K562 (cell line): Measurements from ENCODE around the gene FAM149A. TPM values are rescaled to one million over a fixed set of nuclear protein-coding genes. Genes with fewer than 3 reads are reported as not detected.
A peak's percentile ranks its signal among the peaks of the same experiment; 100 is the strongest.

Experiments
- CHD2 ChIP-seq: IDR thresholded peaks from 2 replicates; pipeline ENCODE4 v1.6.1; 2011; ENCODE audit warnings: low read depth, low read length
- DACH1 ChIP-seq: fragments of 450-650 bp; IDR thresholded peaks from 2 replicates; pipeline ENCODE4 v1.6.1; 2018; ENCODE audit not compliant: partially characterized antibody
- EP400 ChIP-seq: fragments of 450-650 bp; IDR thresholded peaks from 2 replicates; pipeline ENCODE4 v1.6.1; 2017; ENCODE audit warnings: antibody characterized with exemption, mild to moderate bottlenecking, moderate library complexity
- FOXJ3 ChIP-seq: sonication (generic); formaldehyde crosslinking; IDR thresholded peaks from 2 replicates; pipeline ENCODE4 v1.4.0; 2020; ENCODE audit warnings: mild to moderate bottlenecking, missing genetic modification reagents
- GATAD2A ChIP-seq: fragments of 450-650 bp; IDR thresholded peaks from 2 replicates; pipeline ENCODE4 v1.6.1; 2017
- HCFC1 ChIP-seq: IDR thresholded peaks from 2 replicates; pipeline ENCODE4 v1.6.1; 2012; ENCODE audit warnings: low read depth, low read length, improper control_type of control experiment
- MBD2 ChIP-seq: sonication (generic); IDR thresholded peaks from 2 replicates; pipeline ENCODE4 v1.6.1; 2016; ENCODE audit warnings: low read depth, borderline replicate concordance
- MYBL2 ChIP-seq, 2 experiments: fragments of 450-650 bp in 1 of 2; sonication (generic) in 1 of 2; formaldehyde crosslinking in 1 of 2; IDR thresholded peaks; 2 replicates each; pipeline versions ENCODE4 v1.6.1 to v1.8.1; 2017 to 2022; ENCODE audit warnings: borderline replicate concordance in 1 of 2, inconsistent platforms in 1 of 2, low read depth in 1 of 2, mild to moderate bottlenecking in 1 of 2, missing genetic modification reagents in 1 of 2, moderate library complexity in 1 of 2
- NR4A1 ChIP-seq, 2 experiments: fragments of 250-450 bp in 1 of 2; fragments of 450-650 bp in 1 of 2; sonication (Bioruptor Pico) in 1 of 2; IDR thresholded peaks; 2 replicates each; pipeline versions ENCODE4 v1.4.0 to v1.6.1; 2016 to 2020; ENCODE audit warnings: mild to moderate bottlenecking in 2 of 2, missing compliant biosample characterization in 1 of 2, missing genetic modification characterization in 1 of 2, moderate library complexity in 1 of 2
- SNRNP70 ChIP-seq: fragments of 200-400 bp; formaldehyde crosslinking; optimal IDR thresholded peaks from 2 replicates; pipeline ENCODE3; 2017; ENCODE audit warnings: low read depth, low read length
- SP2 ChIP-seq: IDR thresholded peaks from 2 replicates; pipeline ENCODE4 v1.6.1; 2011; ENCODE audit warnings: mild to moderate bottlenecking, low read depth, low read length, moderate library complexity; ENCODE audit not compliant: poor library complexity, severe bottlenecking; ENCODE audit errors: extremely low read depth
- TEAD1 ChIP-seq, 2 experiments: fragments of 450-650 bp in 1 of 2; sonication (generic) in 1 of 2; formaldehyde crosslinking; IDR thresholded peaks; 2 replicates each; pipeline versions ENCODE4 v1.4.0 to v1.8.0; 2020 to 2022; ENCODE audit warnings: mild to moderate bottlenecking in 2 of 2, missing genetic modification reagents in 1 of 2
- ZBTB2 ChIP-seq: fragments of 450-650 bp; IDR thresholded peaks from 2 replicates; pipeline ENCODE4 v1.6.1; 2016; ENCODE audit warnings: antibody characterized with exemption
- ZC3H8 ChIP-seq: fragments of 450-650 bp; IDR thresholded peaks from 2 replicates; pipeline ENCODE4 v1.6.1; 2017
- ZFX ChIP-seq: sonication (generic); formaldehyde crosslinking; IDR thresholded peaks from 2 replicates; pipeline ENCODE4 v1.8.0; 2022; ENCODE audit warnings: mild to moderate bottlenecking, missing genetic modification reagents, moderate library complexity
- ZKSCAN8 ChIP-seq: fragments of 200-800 bp; sonication (Bioruptor generic); IDR thresholded peaks from 2 replicates; pipeline ENCODE4 v1.6.1; 2016; ENCODE audit warnings: missing genetic modification characterization, missing compliant biosample characterization
- ZNF507 ChIP-seq: conservative IDR thresholded peaks from 2 replicates; pipeline ENCODE4 v1.6.1; 2017; ENCODE audit warnings: missing genetic modification characterization, missing compliant biosample characterization
- ZNF695 ChIP-seq: fragments of 450-650 bp; formaldehyde crosslinking; IDR thresholded peaks from 2 replicates; pipeline ENCODE4 v1.4.0; 2020; ENCODE audit warnings: mild to moderate bottlenecking, moderate library complexity
- ZNF79 ChIP-seq: fragments of 250-450 bp; sonication (Bioruptor Pico); IDR thresholded peaks from 2 replicates; pipeline ENCODE4 v1.4.0; 2020; ENCODE audit warnings: low read depth, mild to moderate bottlenecking, moderate library complexity
- polyA plus RNA-seq, 8 experiments: library from polyadenylated mRNA; depleted of rRNA in 4 of 8; stranded (reverse) in 5 of 8; unstranded in 3 of 8; fragments of >200 nt; fragmentation: Nextera tagmentation in 2 of 8; fragmentation: Illumina TruSeq in 1 of 8; extraction: Ambion mirVana in 2 of 8; extraction: Trizol in 1 of 8; gene quantifications; 2 replicates each; pipeline versions ENCODE4 v1.2.1 to v1.2.3, GENCODE V29; 2011 to 2014; ENCODE audit warnings: inconsistent platforms in 1 of 8, missing spikeins in 1 of 8
- total RNA-seq, 7 experiments: library from RNA; depleted of rRNA in 6 of 7; stranded (reverse); fragments of >200 nt in 6 of 7; fragmentation: Illumina TruSeq in 2 of 7; extraction: Trizol in 2 of 7; gene quantifications; 2 replicates each; pipeline versions ENCODE4 v1.2.1 to v1.2.3, GENCODE V29; 2011 to 2021; ENCODE audit warnings: low replicate concordance in 1 of 7
- TF ChIP-seq, protein P1 (sequence below): fragments of 250-450 bp; sonication (Bioruptor Pico); IDR thresholded peaks from 2 replicates; pipeline ENCODE4 v1.8.0; 2021; ENCODE audit warnings: moderate library complexity, mild to moderate bottlenecking, inconsistent platforms
- TF ChIP-seq, protein P2 (sequence below): sonication (generic); formaldehyde crosslinking; IDR thresholded peaks from 2 replicates; pipeline ENCODE4 v1.9.0; 2022; ENCODE audit warnings: mild to moderate bottlenecking, missing genetic modification reagents

Gene FAM149A
- total and polyA plus RNA-seq, 9 of the 15 experiments (the other 6 are each of a cell fraction or from before 2014, with no cell fraction given) = not detected

- TF ChIP-seq, protein P1, sequence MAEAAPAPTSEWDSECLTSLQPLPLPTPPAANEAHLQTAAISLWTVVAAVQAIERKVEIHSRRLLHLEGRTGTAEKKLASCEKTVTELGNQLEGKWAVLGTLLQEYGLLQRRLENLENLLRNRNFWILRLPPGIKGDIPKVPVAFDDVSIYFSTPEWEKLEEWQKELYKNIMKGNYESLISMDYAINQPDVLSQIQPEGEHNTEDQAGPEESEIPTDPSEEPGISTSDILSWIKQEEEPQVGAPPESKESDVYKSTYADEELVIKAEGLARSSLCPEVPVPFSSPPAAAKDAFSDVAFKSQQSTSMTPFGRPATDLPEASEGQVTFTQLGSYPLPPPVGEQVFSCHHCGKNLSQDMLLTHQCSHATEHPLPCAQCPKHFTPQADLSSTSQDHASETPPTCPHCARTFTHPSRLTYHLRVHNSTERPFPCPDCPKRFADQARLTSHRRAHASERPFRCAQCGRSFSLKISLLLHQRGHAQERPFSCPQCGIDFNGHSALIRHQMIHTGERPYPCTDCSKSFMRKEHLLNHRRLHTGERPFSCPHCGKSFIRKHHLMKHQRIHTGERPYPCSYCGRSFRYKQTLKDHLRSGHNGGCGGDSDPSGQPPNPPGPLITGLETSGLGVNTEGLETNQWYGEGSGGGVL (CRISPR knock-in tag) = no peak
- TF ChIP-seq CHD2 (no peak), ZNF695 (CRISPR knock-in tag) (no peak), FOXJ3 (CRISPR knock-in tag) (no peak), ZNF507 (no peak), EP400 (peak; percentile 89), ZKSCAN8 (CRISPR knock-in tag) (no peak), NR4A1 (CRISPR knock-in tag; IDR thresholded peaks at IDR 0.05) (no peak), NR4A1 (tag; IDR thresholded peaks at IDR 0.05) (no peak), ZC3H8 (no peak), HCFC1 (peak; percentile 56; the same call in 1 of the 2 replicates), TEAD1 (CRISPR knock-in tag; IDR thresholded peaks at IDR 0.05) (peak in 1 of 2 experiments; percentile 70; a peak in 2 of 4 replicates), DACH1 (no peak), SP2 (no peak), MYBL2 (IDR thresholded peaks at IDR 0.05; ENCODE audit: low read depth) (no peak), MYBL2 (CRISPR knock-in tag; IDR thresholded peaks at IDR 0.05; ENCODE audit: borderline replicate concordance) (no peak), ZBTB2 (0 out of 2 replicates have a peak, but pooled peaks have one; percentile 43), GATAD2A (no peak), ZNF79 (CRISPR knock-in tag) (no peak), ZFX (CRISPR knock-in tag) (peak; percentile 93), SNRNP70 (no peak), MBD2 (0 out of 2 replicates have a peak, but pooled peaks have one; percentile 25)
- TF ChIP-seq, protein P2, sequence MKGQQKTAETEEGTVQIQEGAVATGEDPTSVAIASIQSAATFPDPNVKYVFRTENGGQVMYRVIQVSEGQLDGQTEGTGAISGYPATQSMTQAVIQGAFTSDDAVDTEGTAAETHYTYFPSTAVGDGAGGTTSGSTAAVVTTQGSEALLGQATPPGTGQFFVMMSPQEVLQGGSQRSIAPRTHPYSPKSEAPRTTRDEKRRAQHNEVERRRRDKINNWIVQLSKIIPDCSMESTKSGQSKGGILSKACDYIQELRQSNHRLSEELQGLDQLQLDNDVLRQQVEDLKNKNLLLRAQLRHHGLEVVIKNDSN (CRISPR knock-in tag) = peak; percentile 93
These were observed 86.9 kb downstream of the FAM149A start, which contains the start of gene CYP4V2 (continued) for GRCh38 chr4:186191200-186192065.
